Neural cell (in vitro differentiated cells): ENCODE data around the gene NUDT12. TPM values are rescaled to one million over a fixed set of nuclear protein-coding genes. Genes with fewer than 3 reads are reported as not detected.

Experiments used
- H2AFZ ChIP-seq: fragments of 200-600, 300-800 bp; sonication (generic), shearing (Covaris generic); 2 replicates; pipeline ENCODE4 v1.6.0; 2014; ENCODE audit warnings: low read depth, mild to moderate bottlenecking, antibody characterized with exemption, low read length, moderate library complexity
- H3F3A ChIP-seq: fragments of 200-600 bp; shearing (Covaris generic); 2 replicates; pipeline ENCODE4 v1.6.1; 2016; ENCODE audit warnings: mild to moderate bottlenecking, moderate library complexity, mixed read lengths, antibody characterized with exemption, low read length; ENCODE audit not compliant: insufficient read depth, poor library complexity, severe bottlenecking
- H3K27ac ChIP-seq: fragments of 200-600, 300-800 bp; sonication (generic), shearing (Covaris generic); 2 replicates; pipeline ENCODE4 v1.5.1; 2014; ENCODE audit warnings: mild to moderate bottlenecking, low read length, moderate library complexity
- H3K27me3 ChIP-seq: fragments of 300-800, 200-600 bp; sonication (generic), shearing (Covaris generic); 2 replicates; pipeline ENCODE4 v1.6.0; 2014; ENCODE audit warnings: mild to moderate bottlenecking, low read depth, low read length, moderate library complexity; ENCODE audit not compliant: insufficient read depth
- H3K36me3 ChIP-seq: fragments of 300-800, 200-600 bp; sonication (generic), shearing (Covaris generic); 2 replicates; pipeline ENCODE4 v1.5.1; 2014; ENCODE audit warnings: mild to moderate bottlenecking, antibody characterized with exemption, low read length, moderate library complexity; ENCODE audit not compliant: insufficient read depth
- H3K4me2 ChIP-seq: fragments of 300-800, 200-600 bp; sonication (generic), shearing (Covaris generic); 2 replicates; pipeline ENCODE4 v1.6.0; 2014; ENCODE audit warnings: mild to moderate bottlenecking, low read length
- H3K4me3 ChIP-seq: fragments of 300-800, 200-600 bp; sonication (generic), shearing (Covaris generic); 2 replicates; pipeline ENCODE4 v1.5.1; 2014; ENCODE audit warnings: mild to moderate bottlenecking, low read length, moderate library complexity
- H3K79me2 ChIP-seq: fragments of 200-600 bp; shearing (Covaris generic); replicated peaks from 2 replicates; pipeline ENCODE4 v1.6.0; 2014; ENCODE audit warnings: mild to moderate bottlenecking, low read length, moderate library complexity; ENCODE audit not compliant: insufficient read depth
- H3K9ac ChIP-seq: fragments of 300-800, 200-600 bp; sonication (generic), shearing (Covaris generic); 2 replicates; pipeline ENCODE4 v1.6.1; 2016; ENCODE audit warnings: mild to moderate bottlenecking, low read length, mixed read lengths
- H3K9me2 ChIP-seq: fragments of 200-600 bp; shearing (Covaris generic); 2 replicates; pipeline ENCODE4 v1.6.1; 2016; ENCODE audit warnings: mild to moderate bottlenecking, low read length, mixed read lengths; ENCODE audit not compliant: insufficient read depth
- H3K9me3 ChIP-seq: fragments of 200-600, 300-800 bp; sonication (generic), shearing (Covaris generic); 2 replicates; pipeline ENCODE4 v1.6.1; 2016; ENCODE audit warnings: mild to moderate bottlenecking, mixed run types, low read length, moderate library complexity, mixed read lengths
- H4K20me1 ChIP-seq: fragments of 200-600 bp; shearing (Covaris generic); 2 replicates; pipeline ENCODE4 v1.6.1; 2016; ENCODE audit warnings: mild to moderate bottlenecking, mixed run types; ENCODE audit not compliant: insufficient read depth
- CTCF ChIP-seq: fragments of 450-650 bp; IDR thresholded peaks from 2 replicates; pipeline ENCODE4 v1.5.1; 2014; ENCODE audit warnings: antibody characterized with exemption, mild to moderate bottlenecking, moderate library complexity; ENCODE audit not compliant: poor library complexity, severe bottlenecking
- EP300 ChIP-seq: fragments of 450-650 bp; conservative IDR thresholded peaks from 2 replicates; pipeline ENCODE4 v1.6.1; 2014; ENCODE audit warnings: antibody characterized with exemption, mild to moderate bottlenecking, moderate library complexity; ENCODE audit not compliant: poor library complexity, severe bottlenecking
- EZH2 ChIP-seq: fragments of 200-600, 300-800 bp; shearing (Covaris generic), sonication (generic); IDR thresholded peaks from 2 replicates; pipeline ENCODE4 v1.6.1; 2014; ENCODE audit warnings: antibody characterized with exemption, low read length, borderline replicate concordance, mild to moderate bottlenecking; ENCODE audit not compliant: insufficient read depth, poor library complexity, severe bottlenecking
- MXI1 ChIP-seq: fragments of 450-650 bp; conservative IDR thresholded peaks from 2 replicates; pipeline ENCODE4 v1.6.1; 2014; ENCODE audit warnings: antibody characterized with exemption, mild to moderate bottlenecking; ENCODE audit not compliant: poor library complexity, severe bottlenecking
- POLR2AphosphoS5 ChIP-seq: IDR thresholded peaks from 2 replicates; pipeline ENCODE4 v1.6.1; 2012
- RAD21 ChIP-seq: fragments of 450-650 bp; conservative IDR thresholded peaks from 2 replicates; pipeline ENCODE4 v1.6.1; 2014; ENCODE audit warnings: antibody characterized with exemption, mild to moderate bottlenecking, moderate library complexity
- REST ChIP-seq: IDR thresholded peaks from 2 replicates; pipeline ENCODE4 v1.6.1; 2012; ENCODE audit warnings: borderline replicate concordance
- SMC3 ChIP-seq: fragments of 450-650 bp; conservative IDR thresholded peaks from 2 replicates; pipeline ENCODE4 v1.6.1; 2014; ENCODE audit warnings: antibody characterized with exemption, mild to moderate bottlenecking, moderate library complexity; ENCODE audit not compliant: poor library complexity
- TAF1 ChIP-seq: IDR thresholded peaks from 2 replicates; pipeline ENCODE4 v1.6.1; 2012; ENCODE audit warnings: low read depth
- polyA plus RNA-seq: library from polyadenylated mRNA; depleted of rRNA; stranded (reverse); fragments of >200 nt; gene quantifications from 2 replicates; pipeline ENCODE4 v1.2.3, GENCODE V29; 2014

NUDT12 gene
- polyA plus RNA-seq, 1 donor from 2014 or later: 22.8 TPM

GRCh38 chr5:103519550-103519949 is 43.0 kb downstream of the NUDT12 start:
- Histone ChIP-seq H3F3A (no peaks in the 10 kb centered on the region), H3K27me3 (no peaks in the 10 kb centered on the region), H4K20me1 (no peaks in the 10 kb centered on the region), H3K9me2 (no peaks in the 10 kb centered on the region), H3K27ac (no peak overlapping the region), H3K4me3 (no peak overlapping the region), H3K9ac (no peak overlapping the region), H3K79me2 (no peaks in the 10 kb centered on the region), H3K36me3 (no peaks in the 10 kb centered on the region), H3K9me3 (no peaks in the 10 kb centered on the region), H3K4me2 (no peak overlapping the region), H2AFZ (no peak overlapping the region)
- TF ChIP-seq RAD21 (no peak), REST (no peak), MXI1 (no peak), POLR2AphosphoS5 (no peak)

- Histone ChIP-seq H3K27me3 (no peaks in the 10 kb centered on the region), H3K9me2 (no peaks in the 10 kb centered on the region), H3K4me2 (no peak overlapping the region), H2AFZ (no peak overlapping the region), H3K36me3 (no peaks in the 10 kb centered on the region), H3K27ac (no peak overlapping the region), H3F3A (no peaks in the 10 kb centered on the region), H3K79me2 (no peaks in the 10 kb centered on the region), H4K20me1 (no peaks in the 10 kb centered on the region), H3K9me3 (no peaks in the 10 kb centered on the region), H3K9ac (no peak overlapping the region), H3K4me3 (no peak overlapping the region)
- TF ChIP-seq TAF1: no peak
- no peak for TF ChIP-seq EZH2
- no peak for TF ChIP-seq CTCF
- TF ChIP-seq REST: no peak
- no peak for TF ChIP-seq POLR2AphosphoS5
- no peak for TF ChIP-seq MXI1
- TF ChIP-seq SMC3: no peak
- TF ChIP-seq RAD21: no peak
- no peak for TF ChIP-seq EP300
Measured at GRCh38 chr5:103514371-103514770, 48.2 kb downstream of the NUDT12 start.
